ENCODE results near the gene RITA1.

RITA1 gene

GRCh38 chr12:113232840-113233585 is 47.5 kb downstream of the RITA1 start:
- peak; percentile 94 for DNase-seq

- DNase-seq: no peak
These were observed 48.4 kb downstream of the RITA1 start for GRCh38 chr12:113233967-113234366.

DNA sequence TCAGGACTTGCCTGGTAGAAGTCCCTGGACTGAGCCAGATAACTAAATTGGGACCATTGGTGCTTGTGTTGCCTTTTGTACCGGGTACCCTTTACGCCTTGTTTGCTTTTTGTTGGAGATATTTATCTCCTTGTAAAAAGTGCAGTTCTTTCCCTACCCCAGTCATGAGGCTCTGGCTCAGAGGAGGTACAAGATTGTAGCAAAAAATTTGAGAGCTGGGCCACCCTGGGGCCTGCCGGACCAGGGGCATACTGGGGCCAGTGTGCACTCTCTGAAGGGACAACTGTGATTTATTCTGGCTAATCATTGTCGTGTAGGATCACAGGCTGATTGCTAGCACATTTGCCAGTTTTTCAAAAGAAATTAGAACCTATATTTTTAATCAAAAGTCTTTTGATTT is 49.0 kb downstream of the RITA1 start:
- DNase-seq: no peak

GRCh38 chr12:113235976-113236375 is 50.5 kb downstream of the RITA1 start:
- no peak for DNase-seq

DNA sequence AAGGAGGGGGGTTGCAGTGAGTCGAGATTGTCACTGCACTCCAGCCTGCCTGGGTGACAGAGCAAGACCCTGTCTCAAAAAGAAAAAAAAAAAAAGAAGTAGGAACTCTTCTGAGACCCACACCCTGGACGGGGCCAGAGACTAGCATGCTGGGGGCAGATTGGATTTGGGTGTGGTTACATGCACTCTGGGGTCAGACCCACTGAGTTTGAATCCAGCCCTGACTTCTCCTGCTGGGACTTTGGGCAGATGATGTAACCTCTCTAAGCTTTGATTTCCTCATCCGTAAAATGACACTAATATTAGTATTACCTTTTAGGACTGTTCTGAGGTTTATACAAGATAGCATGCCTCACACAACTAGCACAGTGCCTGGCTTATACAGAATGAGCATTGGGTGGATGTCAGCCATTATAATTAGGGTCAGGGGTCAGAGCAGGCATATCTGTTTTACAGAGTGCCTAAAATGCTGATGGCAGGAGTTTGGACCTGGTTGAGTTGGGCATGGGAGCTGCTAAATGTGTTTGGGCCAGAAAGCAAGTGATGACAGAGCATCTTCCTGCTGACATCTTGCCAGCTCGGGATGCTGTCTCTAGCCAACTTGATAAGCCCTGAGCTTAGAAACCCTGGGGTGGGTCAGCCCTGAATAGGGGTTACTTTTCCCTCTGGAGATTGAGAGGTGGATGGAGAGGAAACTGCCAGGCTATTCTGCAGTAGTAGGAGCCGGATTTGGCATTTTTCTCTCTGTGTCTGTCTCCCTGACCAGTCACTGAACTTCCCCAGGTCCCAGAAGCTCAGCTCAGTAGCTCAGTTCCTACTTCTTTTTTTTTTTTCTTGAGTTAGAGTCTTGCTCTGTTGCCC is 51.2 kb downstream of the RITA1 start:
- no peak for DNase-seq

GRCh38 chr12:113237748-113238147 is 52.2 kb downstream of the RITA1 start:
- no peak for DNase-seq

DNA sequence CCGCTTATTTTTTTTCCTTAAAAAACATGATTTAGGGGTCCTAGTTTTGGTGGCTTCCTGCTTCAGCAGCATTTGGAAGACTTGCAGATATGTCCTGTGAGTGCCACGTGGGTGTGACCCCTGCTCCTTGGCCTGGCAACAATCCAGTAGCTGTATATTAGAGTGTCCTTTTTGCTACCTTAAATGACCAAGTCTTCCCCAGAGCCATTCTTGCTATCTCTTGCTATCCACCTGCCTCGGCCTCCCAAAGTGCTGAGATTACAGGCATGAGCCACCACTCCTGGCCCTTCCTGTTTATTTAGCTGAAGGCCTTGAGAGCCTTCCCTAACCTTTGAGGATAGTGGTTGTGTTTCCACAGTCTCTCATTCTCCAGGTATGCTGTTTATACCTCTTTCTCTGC is 52.8 kb downstream of the RITA1 start:
- no peak for DNase-seq

DNA sequence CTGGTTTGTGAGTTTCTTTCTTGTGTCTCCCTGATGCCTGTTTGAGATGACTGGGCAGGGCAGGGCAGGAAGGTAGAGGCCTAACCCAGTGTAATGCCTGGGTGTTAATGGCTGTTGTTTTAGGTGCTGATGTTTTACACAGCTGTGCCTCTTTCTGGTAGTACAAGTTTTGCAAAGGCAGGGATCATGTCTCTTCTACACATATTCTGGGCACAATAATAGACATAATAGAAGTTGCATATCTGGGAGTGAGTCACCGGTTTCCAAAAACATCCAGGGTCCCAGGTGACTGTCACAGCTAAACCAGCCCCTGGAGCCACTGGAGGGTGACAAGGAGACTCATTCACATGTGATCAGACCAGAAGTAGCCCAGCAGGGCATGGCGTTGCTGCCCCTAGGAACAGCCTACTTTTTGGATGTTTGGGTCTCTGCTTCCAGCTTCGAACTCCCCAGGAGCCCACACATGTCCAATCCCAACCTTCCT is 53.8 kb downstream of the RITA1 start:
- peak; percentile 88 for DNase-seq

GRCh38 chr12:113239811-113240331 is 54.4 kb downstream of the RITA1 start:
- peak; percentile 88 for DNase-seq

DNA sequence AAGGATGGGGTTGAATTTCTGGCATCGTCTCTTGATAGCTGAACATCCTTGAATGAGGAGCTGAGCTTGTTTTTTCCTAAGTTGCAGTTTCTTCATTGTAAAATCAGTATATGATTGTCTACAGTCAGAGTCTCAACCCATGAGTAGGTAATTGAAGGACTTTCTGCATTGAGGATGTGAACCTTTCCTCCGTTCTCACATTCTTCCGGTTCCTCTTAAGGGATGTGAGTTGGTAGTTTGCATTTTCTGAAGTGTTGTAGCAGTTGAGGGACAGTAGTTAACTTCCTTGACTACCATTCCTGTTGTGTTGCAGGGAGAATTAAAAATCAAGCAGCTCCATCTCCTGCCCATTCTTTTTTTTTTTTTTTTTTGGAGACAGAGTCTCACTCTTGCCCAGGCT is 54.9 kb downstream of the RITA1 start:
- DNase-seq: no peak

DNA sequence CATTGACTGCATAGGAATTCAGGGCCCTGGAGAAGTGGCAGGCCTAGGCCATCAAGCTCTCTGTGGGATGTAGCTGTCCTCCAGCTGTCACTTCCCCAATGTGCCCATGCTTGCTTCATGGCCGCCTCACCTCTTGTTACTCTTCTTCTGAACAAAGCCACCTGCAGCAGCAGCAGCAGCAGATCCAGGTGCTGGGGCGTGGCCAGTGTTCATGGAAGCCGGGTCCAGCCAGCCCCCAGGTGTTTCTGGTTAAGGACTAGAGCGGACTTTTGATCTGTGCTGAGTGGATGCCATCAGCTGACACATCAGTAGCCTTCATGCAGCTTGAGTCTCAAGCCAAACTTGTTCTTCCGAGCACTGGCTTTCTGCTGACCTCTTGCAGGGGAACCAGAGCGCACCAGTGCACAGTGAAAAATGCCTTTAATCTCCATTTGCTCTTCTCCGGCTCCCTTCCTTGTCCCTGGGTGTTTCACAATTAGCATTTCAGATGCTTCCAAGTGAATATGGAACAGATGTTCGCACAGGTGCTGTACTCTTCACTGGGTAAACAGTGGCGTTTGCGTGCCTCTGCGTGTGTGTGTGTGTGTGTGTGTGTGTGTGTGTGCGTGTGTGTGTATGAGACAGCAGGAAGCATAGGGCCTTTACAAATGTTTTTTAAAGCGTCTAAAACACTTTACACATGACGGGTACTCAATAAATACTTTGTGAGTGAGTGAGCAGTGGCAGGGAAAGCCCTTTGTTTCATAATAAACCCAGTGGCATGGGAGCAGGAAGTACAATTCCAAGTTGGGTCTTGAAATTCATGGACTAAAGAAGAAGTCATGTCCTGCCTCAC is 55.9 kb downstream of the RITA1 start:
- peak; percentile 92 for DNase-seq

Data from DMS79 treated with DMSO at 0.1 percent for 48 hours (cell line).